Brain microvascular endothelial cell (primary cell): Measurements from ENCODE around the gene XXYLT1.
A peak's percentile ranks its signal among the peaks of the same experiment; 100 is the strongest.

Experiments used
- DNase-seq: peaks from one replicate; pipeline ENCODE4 v3.0.0-alpha.2; 2020
- H3K27ac ChIP-seq: fragments of 250-450 bp; sonication (Bioruptor Pico); 2 replicates; pipeline ENCODE4 v1.5.1; 2020; ENCODE audit warnings: mild to moderate bottlenecking, moderate library complexity
- H3K27me3 ChIP-seq: fragments of 250-450 bp; sonication (Bioruptor Pico); replicated peaks from 2 replicates; pipeline ENCODE4 v1.5.1; 2020; ENCODE audit warnings: mild to moderate bottlenecking
- H3K36me3 ChIP-seq: fragments of 250-450 bp; sonication (Bioruptor Pico); replicated peaks from 2 replicates; pipeline ENCODE4 v1.5.1; 2020; ENCODE audit warnings: mild to moderate bottlenecking
- H3K4me3 ChIP-seq: 2 replicates; pipeline ENCODE4 v1.5.1; 2011; ENCODE audit warnings: low read depth, mild to moderate bottlenecking, control low read depth, low read length, moderate library complexity
- CTCF ChIP-seq: IDR thresholded peaks from 2 replicates; pipeline ENCODE4 v1.5.1; 2011; ENCODE audit warnings: low read depth, mild to moderate bottlenecking, moderate library complexity, low read length, control low read depth, inconsistent platforms; ENCODE audit errors: missing control alignments
- in situ Hi-C: cut with HindIII; loops from 2 replicates; pipeline ENCODE4 v1.10.0; 2017; ENCODE audit warnings: low sequenced_read_pairs, low pct_ligation_motif_present

The XXYLT1 gene

GRCh38 chr3:195140816-195141793 is 129.9 kb downstream of the XXYLT1 start:
- in situ Hi-C loops, result no loop called here
- TF ChIP-seq CTCF, result no peak
- Histone ChIP-seq H3K36me3 (no peaks in the 10 kb centered on the region), H3K27me3 (no peaks in the 10 kb centered on the region), H3K4me3 (no peak overlapping the region), H3K27ac (peak overlapping the region; percentile 84)
- peak; percentile 89 for DNase-seq

- in situ Hi-C loops, result no loop called here
- Histone ChIP-seq H3K27me3 (no peaks in the 10 kb centered on the region), H3K27ac (peak overlapping the region; percentile 81), H3K36me3 (no peaks in the 10 kb centered on the region), H3K4me3 (no peak overlapping the region)
- no peak for DNase-seq
- TF ChIP-seq CTCF, result no peak
Measured at GRCh38 chr3:195140410-195140809, 130.5 kb downstream of the XXYLT1 start.

GRCh38 chr3:195139876-195140240 is 131.1 kb downstream of the XXYLT1 start:
- in situ Hi-C loops, result no loop called here
- H3K27ac ChIP-seq, result peak overlapping the region; percentile 81
- no peak overlapping the region for H3K4me3 ChIP-seq

GRCh38 chr3:195139091-195139875 is 131.7 kb downstream of the XXYLT1 start:
- no peak for TF ChIP-seq CTCF
- Histone ChIP-seq H3K4me3 (no peak overlapping the region), H3K36me3 (no peaks in the 10 kb centered on the region), H3K27me3 (no peaks in the 10 kb centered on the region), H3K27ac (peak overlapping the region; percentile 11)
- in situ Hi-C loops, result no loop called here
- DNase-seq, result no peak

More at GRCh38 chr3:195139876-195140240, 131.1 kb downstream of the XXYLT1 start:
- peak; percentile 64 for DNase-seq
- no peaks in the 10 kb centered on the region for H3K36me3 ChIP-seq
- no peaks in the 10 kb centered on the region for H3K27me3 ChIP-seq
- TF ChIP-seq CTCF, result no peak

GRCh38 chr3:195137638-195138588 is 133.0 kb downstream of the XXYLT1 start:
- in situ Hi-C loops, result no loop called here

More at GRCh38 chr3:195137638-195138588, 133.0 kb downstream of the XXYLT1 start:
- no peak for TF ChIP-seq CTCF
- no peaks in the 10 kb centered on the region for H3K36me3 ChIP-seq
- H3K27me3 ChIP-seq, result no peaks in the 10 kb centered on the region
- no peak overlapping the region for H3K27ac ChIP-seq
- no peak overlapping the region for H3K4me3 ChIP-seq
- no peak for DNase-seq
